NCI-H2196 (cell line): Measurements from ENCODE around the gene FRMD4A.

Source experiments
- DNase-seq: peaks from one replicate; lab custom pipeline; 2025; ENCODE audit not compliant: unreplicated experiment; lab: John Stamatoyannopoulos, UW

FRMD4A gene

DNA sequence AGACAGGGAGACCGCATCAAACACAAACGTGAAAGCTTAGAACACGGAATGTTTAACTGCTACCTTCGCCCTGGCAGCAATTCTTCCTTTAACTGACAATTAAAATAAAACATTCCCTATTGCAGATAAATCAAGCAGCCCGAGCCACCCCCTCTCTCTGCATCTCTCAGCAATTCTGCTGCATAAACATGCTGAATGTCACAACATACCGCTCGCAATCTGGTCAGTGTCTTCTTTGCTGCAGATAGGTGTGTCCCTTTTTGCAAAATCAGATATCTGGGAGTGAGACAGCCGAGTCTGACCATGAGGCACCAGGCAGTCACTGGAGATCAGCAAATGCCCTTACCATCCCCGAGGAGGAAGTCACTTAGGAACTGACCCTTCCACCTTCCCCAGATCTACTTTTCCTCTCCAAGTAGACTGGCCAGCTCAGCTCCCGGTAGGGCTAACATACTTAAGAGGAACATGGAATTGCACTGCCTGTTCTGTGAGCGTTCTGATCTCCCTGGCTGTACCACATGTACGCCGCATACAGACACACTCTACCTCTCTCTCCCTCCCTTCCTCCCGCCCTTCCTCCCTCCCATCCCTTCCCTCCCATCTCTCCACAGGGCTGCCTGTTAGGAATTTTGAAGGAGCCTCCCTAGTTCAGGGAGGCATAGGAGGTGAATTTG, at the start of gene FRMD4A:
TSS of gene FRMD4A (minus strand) at position 537 of the 674 bp plus-strand sequence.
- no peak for DNase-seq

GRCh38 chr10:14379556-14380280, 49.0 kb upstream of the FRMD4A start:
- no peak for DNase-seq

DNA sequence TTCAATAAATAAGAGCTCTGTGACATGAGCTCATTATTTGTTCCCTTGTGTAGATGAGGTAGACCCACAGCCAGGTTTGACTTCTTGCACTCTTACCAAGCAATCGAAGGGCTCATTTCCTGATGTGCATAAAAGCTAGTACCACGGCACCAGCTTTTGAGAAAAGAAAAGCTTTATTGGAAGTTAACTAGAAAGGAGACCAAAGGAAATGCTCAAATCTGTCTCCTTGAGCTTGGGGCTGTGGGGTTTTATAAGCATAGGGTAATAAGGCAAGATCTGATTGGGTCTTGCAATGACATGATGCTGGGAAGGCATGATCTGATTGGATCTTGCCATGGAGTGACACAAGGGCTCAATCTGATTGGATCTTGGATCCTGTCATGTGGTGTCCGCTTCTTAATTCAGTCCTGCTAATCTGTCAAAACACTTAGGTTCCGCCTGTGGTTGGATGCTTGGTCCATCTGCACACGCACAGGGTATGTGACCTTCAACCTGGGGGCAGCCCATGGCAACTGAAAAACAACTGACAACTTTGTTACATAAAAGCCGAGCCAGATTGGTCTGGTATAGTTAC, 47.8 kb upstream of the FRMD4A start:
- DNase-seq = no peak

GRCh38 chr10:14377591-14378175, 47.0 kb upstream of the FRMD4A start:
- no peak for DNase-seq

GRCh38 chr10:14374745-14375445, 44.2 kb upstream of the FRMD4A start:
- DNase-seq = no peak

- no peak for DNase-seq
Measured at GRCh38 chr10:14372606-14373005, 41.9 kb upstream of the FRMD4A start.

- no peak for DNase-seq
Measured at GRCh38 chr10:14371581-14371980, 40.9 kb upstream of the FRMD4A start.

GRCh38 chr10:14370894-14371293, 40.2 kb upstream of the FRMD4A start:
- DNase-seq = no peak

DNA sequence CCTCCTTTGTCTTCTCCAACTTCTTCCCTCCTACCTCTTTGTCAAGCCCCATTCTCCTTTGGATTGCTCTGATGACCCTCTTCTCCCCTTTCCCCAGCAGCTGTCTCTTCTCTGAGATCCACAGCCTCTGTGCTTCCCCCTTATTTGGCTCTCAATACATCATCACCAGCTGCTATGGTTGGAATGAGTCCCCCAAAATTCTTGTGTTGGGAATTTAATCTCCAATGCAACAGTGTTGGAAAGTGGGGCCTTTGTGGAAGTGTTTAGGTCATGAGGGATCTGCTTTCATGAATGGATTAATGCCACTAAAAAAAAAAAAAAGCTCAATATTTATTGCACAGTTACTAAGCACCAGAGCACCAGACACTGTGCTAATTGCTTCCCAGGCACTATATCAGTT, 39.2 kb upstream of the FRMD4A start:
- no peak for DNase-seq

GRCh38 chr10:14366760-14367159, 36.0 kb upstream of the FRMD4A start:
- DNase-seq = no peak

GRCh38 chr10:14365266-14365665, 34.5 kb upstream of the FRMD4A start:
- DNase-seq = no peak

DNA sequence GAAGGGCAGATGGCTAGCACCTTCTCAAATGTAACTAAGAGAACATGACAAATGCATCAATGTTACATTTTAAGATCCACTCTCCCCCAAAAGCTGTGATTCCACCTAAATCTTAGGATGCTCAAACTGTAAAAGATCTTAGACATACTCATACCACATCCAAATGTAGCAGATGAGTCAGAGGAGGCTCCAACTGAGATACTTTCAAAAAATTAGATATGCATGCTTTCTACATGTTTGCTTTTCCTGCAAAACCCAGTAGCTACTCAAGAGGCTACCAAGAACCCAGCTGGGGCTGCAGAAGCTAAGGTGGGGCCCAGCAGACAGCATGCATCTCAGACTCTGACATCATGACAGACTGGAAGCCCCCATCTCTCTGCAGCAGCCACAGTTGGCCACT, 31.4 kb upstream of the FRMD4A start:
- DNase-seq = no peak

- DNase-seq = no peak
Measured at GRCh38 chr10:14360961-14361360, 30.2 kb upstream of the FRMD4A start.

DNA sequence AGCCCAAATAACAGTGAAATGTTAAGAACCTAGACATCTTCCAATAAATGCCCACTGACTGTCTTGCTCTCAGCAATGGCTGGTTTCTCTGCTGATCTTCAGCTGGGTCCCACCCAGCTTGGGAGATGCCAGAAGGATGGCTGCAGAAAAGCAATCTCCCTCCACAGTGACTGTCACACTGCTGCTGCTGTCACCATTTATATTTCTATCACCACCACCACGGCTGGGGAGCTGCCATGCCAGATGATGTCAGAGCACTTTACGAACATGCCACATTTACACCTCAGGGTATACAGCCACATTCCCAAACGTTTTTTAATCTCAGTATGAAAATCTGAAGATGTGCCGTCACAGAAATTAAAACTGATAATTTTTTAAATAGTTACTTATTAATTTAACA, 29.8 kb upstream of the FRMD4A start:
- no peak for DNase-seq

GRCh38 chr10:14358886-14359573, 28.3 kb upstream of the FRMD4A start:
- DNase-seq = no peak

GRCh38 chr10:14356921-14357320, 26.2 kb upstream of the FRMD4A start:
- DNase-seq = no peak

GRCh38 chr10:14355750-14356149, 25.0 kb upstream of the FRMD4A start:
- no peak for DNase-seq

GRCh38 chr10:14353291-14353913, 22.7 kb upstream of the FRMD4A start:
- DNase-seq = no peak

DNA sequence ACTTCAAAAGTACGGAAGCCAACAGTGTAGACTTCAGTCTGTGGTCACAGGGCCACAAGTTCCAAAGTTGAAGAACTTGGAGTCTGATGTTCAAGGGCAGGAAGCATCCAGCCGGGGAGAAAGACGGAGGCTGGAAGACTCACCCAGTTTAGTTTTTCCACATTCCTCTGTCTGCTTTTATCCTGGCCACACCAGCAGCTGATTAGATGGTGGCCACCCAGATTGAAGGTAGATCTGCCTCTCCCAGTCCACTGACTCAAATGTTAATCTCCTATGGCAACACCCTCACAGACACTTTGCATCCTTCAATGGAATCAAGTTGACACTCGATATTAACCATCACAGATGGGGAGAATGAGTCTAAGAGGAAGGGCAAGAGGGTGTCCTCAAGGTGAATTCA, 19.3 kb upstream of the FRMD4A start:
- DNase-seq = no peak

DNA sequence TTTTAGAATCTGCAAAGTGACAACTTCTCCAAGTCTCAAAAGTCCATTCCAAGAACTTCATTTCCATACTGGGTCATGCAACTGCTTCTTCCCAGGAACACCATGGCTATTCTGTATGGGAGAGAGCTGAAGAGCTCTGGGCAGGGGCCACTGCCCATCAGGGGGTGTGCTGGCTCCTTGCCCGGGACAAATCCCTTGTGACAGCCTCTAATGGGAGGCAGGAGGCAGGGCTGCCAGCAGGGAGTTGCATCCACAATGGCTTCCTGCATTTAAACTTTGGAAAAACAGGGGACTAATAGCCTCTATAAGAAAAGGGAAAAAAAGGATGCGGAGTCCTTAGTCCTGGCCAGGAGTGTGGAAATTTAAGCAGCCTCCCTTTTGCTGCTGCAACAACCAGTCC, 18.4 kb upstream of the FRMD4A start:
- no peak for DNase-seq
